ENCODE results near the gene PRKCA. TPM values are rescaled to one million over a fixed set of nuclear protein-coding genes. Genes with fewer than 3 reads are reported as not detected.
"Not testable (repeated sequence)": the region's sequence is repeated elsewhere in the genome, so short reads cannot be mapped to it uniquely, and the experiment has no call there.

The PRKCA gene
- total and polyA plus RNA-seq, 12 donors = 1.6 to 27.6 (median 10.5) TPM

DNA sequence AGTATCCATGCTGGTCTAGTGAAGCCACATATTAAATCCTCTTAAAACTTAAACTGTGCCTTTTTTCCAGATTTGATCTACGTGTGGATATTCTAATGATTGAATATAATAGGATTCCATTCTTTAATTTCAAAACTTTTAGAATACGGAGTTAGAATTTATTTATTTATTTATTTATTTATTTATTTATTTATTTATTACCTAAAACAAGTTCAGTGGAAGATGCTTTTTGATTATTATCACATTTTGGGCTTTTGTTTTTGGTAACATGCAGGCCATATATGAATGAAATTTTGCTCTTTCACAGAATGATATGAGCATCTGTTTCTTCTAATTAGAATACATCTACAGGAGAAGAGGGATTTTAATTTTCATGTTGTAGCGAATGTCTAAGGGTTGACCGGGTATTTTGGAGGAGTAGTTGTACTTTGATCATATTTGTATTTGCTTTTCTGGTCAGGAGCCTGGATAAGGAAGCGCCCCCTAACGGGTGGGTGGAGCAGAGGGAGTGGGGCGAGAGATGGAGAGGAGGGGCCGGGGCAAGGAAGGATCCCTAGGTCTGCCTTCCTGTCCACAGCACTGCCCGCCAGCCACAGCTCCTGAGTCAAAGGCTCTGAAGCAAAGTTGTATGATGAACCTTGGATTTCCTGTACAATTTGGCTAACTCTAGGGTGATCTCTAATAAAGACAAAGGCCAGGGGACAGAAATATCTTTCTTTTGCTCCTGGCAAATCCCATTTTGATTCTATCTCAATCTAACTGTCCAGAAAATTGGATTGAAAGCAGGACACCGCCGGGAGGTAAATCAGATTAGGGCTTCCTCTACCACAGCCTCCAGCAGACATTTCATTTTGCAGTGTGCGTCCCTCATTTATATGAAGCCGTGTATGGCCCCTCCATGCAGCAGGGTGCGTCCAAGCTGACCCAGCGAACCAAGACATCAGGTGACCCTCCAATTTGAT is 149.1 kb downstream of the PRKCA start:
- no peaks in the 10 kb centered on the region for H3K27me3 ChIP-seq

DNA sequence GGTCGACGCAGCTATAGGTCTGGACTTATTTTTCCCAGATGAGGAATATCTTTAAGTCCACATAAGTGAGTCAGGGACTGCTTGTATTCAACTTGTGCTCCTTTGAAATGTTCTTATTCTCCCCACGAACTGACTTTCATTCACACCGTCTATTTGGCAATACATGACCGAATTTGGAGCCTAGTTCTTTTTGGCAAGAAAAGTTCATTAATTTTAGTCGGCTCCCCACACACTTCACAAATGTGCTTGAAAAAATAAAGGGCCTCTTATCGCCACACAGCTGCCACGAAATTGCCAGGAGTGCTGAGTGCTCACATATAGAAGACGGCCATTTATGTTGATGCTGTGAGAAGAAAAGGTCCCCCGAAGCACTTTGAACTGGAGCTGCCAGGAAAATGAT is 152.6 kb downstream of the PRKCA start:
- Histone ChIP-seq H3K4me1 (peaks cover 0 to 14% (median 0%) of the 10 kb centered on the region in 9 donors), H3K27ac (no peak overlapping the region), H3K9me3 (peaks cover 0 to 9% (median 0%) of the 10 kb centered on the region in 11 donors), H3K36me3 (no peaks in the 10 kb centered on the region), H3K27me3 (no peaks in the 10 kb centered on the region), H3K4me3 (no peak overlapping the region)
- ATAC-seq = no peak
- DNase-seq = no peak
- WGBS, 2 donors = 85 to 88% methylated on average over 10 of the region's 10 CpGs
- intact Hi-C loops (cut with DNase I) = no loop called here
- TF ChIP-seq CTCF (IDR thresholded peaks at IDR 0.05) = no peak

More for the DNA sequence above, 149.1 kb downstream of the PRKCA start:
- WGBS, 2 donors = 75 to 78% methylated on average over 15 of the region's 15 CpGs
- no peak for TF ChIP-seq CTCF (IDR thresholded peaks at IDR 0.05)
- H3K27ac ChIP-seq = no peak overlapping the region
- H3K9me3 ChIP-seq = no peaks in the 10 kb centered on the region
- intact Hi-C loops (cut with DNase I) = no loop called here
- peaks cover 0 to 6% (median 0%) of the 10 kb centered on the region in 9 donors for H3K4me1 ChIP-seq
- ATAC-seq (no peak), DNase-seq (no peak)
- no peaks in the 10 kb centered on the region for H3K36me3 ChIP-seq
- no peak overlapping the region for H3K4me3 ChIP-seq

DNA sequence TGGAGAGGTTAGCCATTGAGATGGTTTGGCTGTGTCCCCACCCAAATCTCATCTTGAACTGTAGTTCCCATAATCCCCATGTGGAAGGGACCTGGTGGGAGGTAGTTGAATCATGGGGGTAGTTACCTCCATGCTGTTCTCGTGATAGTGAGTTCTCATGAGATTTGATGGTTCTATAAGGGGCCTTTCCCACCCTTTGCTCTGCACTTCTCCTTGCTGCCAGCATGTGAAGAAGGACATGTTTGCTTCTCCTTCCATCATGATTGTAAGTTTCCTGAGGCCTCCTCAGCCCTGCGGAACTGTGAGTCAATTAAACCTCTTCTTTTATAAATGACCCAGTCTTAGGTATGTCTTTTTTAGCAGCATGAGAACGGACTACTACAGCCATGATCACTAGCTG is 155.1 kb downstream of the PRKCA start:
- H3K36me3 ChIP-seq; H3K9me3 ChIP-seq; H3K4me3 ChIP-seq; ATAC-seq; H3K27me3 ChIP-seq; DNase-seq; intact Hi-C loops (cut with DNase I); H3K27ac ChIP-seq: not testable (repeated sequence)
- peaks cover 0 to 32% (median 0%) of the 10 kb centered on the region in 9 donors for H3K4me1 ChIP-seq
- 89 to 96% methylated on average over 3 of the region's 3 CpGs for WGBS, 2 donors

GRCh38 chr17:66458782-66459181 is 156.4 kb downstream of the PRKCA start:
- no peak for ATAC-seq
- no peaks in the 10 kb centered on the region for H3K36me3 ChIP-seq
- peak overlapping the region in 2 of 10 donors; percentile 35 to 73 for H3K27ac ChIP-seq
- intact Hi-C loops (cut with DNase I) = no loop called here
- no peak for DNase-seq
- 94 to 98% methylated on average over 4 of the region's 4 CpGs for WGBS, 2 donors
- H3K4me3 ChIP-seq = no peak overlapping the region
- no peaks in the 10 kb centered on the region for H3K27me3 ChIP-seq
- peaks cover 0 to 39% (median 0%) of the 10 kb centered on the region in 9 donors for H3K4me1 ChIP-seq
- H3K9me3 ChIP-seq = peaks cover 0 to 9% (median 0%) of the 10 kb centered on the region in 11 donors
- no peak for TF ChIP-seq CTCF (IDR thresholded peaks at IDR 0.05)

Data from heart right ventricle (tissue), 16 donors.